ENCODE data around the gene ZBTB20. TPM values are rescaled to one million over a fixed set of nuclear protein-coding genes. Genes with fewer than 3 reads are reported as not detected.

ZBTB20 gene
- total and polyA plus RNA-seq, 3 experiments from 2014 or later: 6.3 to 25.6 (median 6.5) TPM

DNA sequence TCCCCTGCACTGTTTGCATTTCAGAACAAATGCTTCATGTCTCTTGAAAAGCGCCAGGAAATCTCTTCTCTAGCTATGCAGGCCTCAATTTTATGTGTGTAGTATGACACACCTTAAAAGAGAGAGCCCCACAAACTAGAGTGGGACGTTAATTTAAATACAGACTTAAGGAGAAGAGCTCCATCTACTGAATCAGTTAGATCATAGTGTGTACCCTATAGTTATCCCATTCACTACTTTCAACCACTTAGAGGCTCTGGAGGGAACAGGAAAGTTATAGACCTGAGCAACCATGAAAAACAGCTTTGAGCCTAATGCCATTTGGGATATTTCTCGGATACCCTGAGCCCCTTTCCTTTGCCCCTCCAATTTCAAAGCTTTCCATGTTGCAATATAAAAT, 699.5 kb downstream of the ZBTB20 start:
- H3K4me1 Mint-ChIP-seq: peaks cover 0 to 6% (median 3%) of the 10 kb centered on the region in 3 donors
- Histone ChIP-seq H3K27ac (ENCODE audit: low read depth, low read length) (no peak overlapping the region), H3K36me3 (ENCODE audit: insufficient read depth, low read length) (no peaks in the 10 kb centered on the region), H3K9me3 (ENCODE audit: low read length) (no peaks in the 10 kb centered on the region), H3K4me3 (ENCODE audit: low read length) (no peak overlapping the region), H3K4me1 (ENCODE audit: insufficient read depth, low read length) (no peaks in the 10 kb centered on the region), H3K27me3 (ENCODE audit: insufficient read depth, low read length, poor library complexity, severe bottlenecking) (no peaks in the 10 kb centered on the region)
- no peaks in the 10 kb centered on the region for H3K9me3 Mint-ChIP-seq
- no peaks in the 10 kb centered on the region for H3K36me3 Mint-ChIP-seq
- no peaks in the 10 kb centered on the region for H3K27me3 Mint-ChIP-seq
- POLR2A ChIA-PET: interaction anchor here (0.6 kb wide), 1 partner anchor 429 kb away, joined by 3 read pairs; no protein-coding TSS in a partner anchor
- H3K27ac Mint-ChIP-seq: no peak overlapping the region
- DNase-seq: no peak
- CTCF ChIA-PET: no interaction called here
- H3K4me3 Mint-ChIP-seq: no peak overlapping the region

DNA sequence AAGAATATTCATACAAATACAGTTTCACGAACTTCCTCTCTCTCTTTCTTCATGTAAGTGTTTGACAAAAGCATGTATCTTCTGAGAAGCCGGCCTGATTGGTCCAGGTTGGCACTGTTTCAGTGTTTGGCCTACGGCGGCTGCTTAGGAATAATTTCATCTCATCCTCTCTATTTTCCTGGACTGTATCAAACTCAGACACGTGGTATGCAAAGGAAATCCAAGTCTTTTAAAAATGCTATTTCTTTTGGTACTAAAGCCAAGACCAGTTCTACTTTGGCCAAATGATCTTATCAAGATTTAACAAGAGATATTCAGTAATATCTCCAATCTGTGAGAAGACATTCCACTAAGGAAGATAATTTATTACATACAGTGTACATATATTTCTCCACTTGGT, 700.5 kb downstream of the ZBTB20 start:
- H3K4me3 ChIP-seq (ENCODE audit: low read length): no peak overlapping the region

DNA sequence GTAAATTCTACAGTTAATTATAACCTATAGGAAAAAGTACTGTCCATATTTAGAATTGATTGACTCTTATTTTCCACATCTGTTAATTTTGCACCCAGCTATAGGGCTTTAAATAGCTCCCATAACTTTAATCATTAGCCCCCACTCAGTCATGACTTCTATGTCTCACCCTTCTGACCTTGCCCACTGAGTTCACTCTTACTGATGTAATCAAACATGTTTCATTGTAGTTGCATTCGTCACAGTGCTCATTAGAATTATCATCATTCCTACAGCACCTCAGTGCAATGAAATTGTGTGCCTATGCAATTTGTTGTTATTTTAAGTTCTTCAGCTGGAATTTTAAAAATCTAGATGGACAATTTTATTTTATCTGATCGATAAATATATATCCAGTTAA, 701.9 kb downstream of the ZBTB20 start:
- Mint-ChIP-seq H3K4me1 (peaks cover 0 to 5% (median 3%) of the 10 kb centered on the region in 3 donors), H3K27ac (no peak overlapping the region), H3K36me3 (no peaks in the 10 kb centered on the region), H3K27me3 (no peaks in the 10 kb centered on the region), H3K4me3 (no peak overlapping the region), H3K9me3 (no peaks in the 10 kb centered on the region)
- H3K27me3 ChIP-seq (ENCODE audit: insufficient read depth, low read length, poor library complexity, severe bottlenecking): no peaks in the 10 kb centered on the region
- CTCF ChIA-PET: interaction anchor here (1.1 kb wide), 1 partner anchor 154 kb away, joined by 3 read pairs; no protein-coding TSS in a partner anchor
- no peaks in the 10 kb centered on the region for H3K4me1 ChIP-seq (ENCODE audit: insufficient read depth, low read length)
- H3K36me3 ChIP-seq (ENCODE audit: insufficient read depth, low read length): no peaks in the 10 kb centered on the region
- no peak overlapping the region for H3K27ac ChIP-seq (ENCODE audit: low read depth, low read length)
- no peak overlapping the region for H3K4me3 ChIP-seq (ENCODE audit: low read length)
- no peaks in the 10 kb centered on the region for H3K9me3 ChIP-seq (ENCODE audit: low read length)
- DNase-seq: no peak
- POLR2A ChIA-PET: no interaction called here

More for the DNA sequence above, 700.5 kb downstream of the ZBTB20 start:
- CTCF ChIA-PET: no interaction called here
- Histone ChIP-seq H3K9me3 (ENCODE audit: low read length) (no peaks in the 10 kb centered on the region), H3K27ac (ENCODE audit: low read depth, low read length) (no peak overlapping the region), H3K36me3 (ENCODE audit: insufficient read depth, low read length) (no peaks in the 10 kb centered on the region), H3K4me1 (ENCODE audit: insufficient read depth, low read length) (no peaks in the 10 kb centered on the region), H3K27me3 (ENCODE audit: insufficient read depth, low read length, poor library complexity, severe bottlenecking) (no peaks in the 10 kb centered on the region)
- Mint-ChIP-seq H3K4me3 (no peak overlapping the region), H3K9me3 (no peaks in the 10 kb centered on the region), H3K4me1 (peaks cover 0 to 5% (median 4%) of the 10 kb centered on the region in 3 donors), H3K36me3 (no peaks in the 10 kb centered on the region), H3K27me3 (no peaks in the 10 kb centered on the region), H3K27ac (no peak overlapping the region)
- DNase-seq: no peak
- POLR2A ChIA-PET: no interaction called here

DNA sequence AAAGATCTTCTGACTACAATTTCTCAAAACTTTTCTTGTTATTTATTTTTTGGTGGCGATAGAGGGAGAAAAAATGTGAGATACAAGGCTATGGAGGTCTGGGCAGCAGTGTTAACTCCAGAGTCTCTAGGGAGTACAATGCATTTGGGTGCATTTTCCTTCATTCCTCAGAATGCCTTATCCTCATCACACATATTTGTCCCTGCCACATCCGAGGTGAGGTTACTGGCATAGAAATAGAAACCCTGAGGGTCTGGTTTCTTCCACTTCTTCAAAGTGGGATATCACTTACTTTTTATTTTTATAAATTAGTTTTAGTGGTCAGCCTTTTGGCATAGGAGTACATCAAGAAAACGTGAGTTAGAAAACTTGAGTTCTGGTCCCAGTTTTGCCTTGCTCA, 702.9 kb downstream of the ZBTB20 start:
- Histone ChIP-seq H3K9me3 (ENCODE audit: low read length) (no peaks in the 10 kb centered on the region), H3K36me3 (ENCODE audit: insufficient read depth, low read length) (no peaks in the 10 kb centered on the region), H3K4me3 (ENCODE audit: low read length) (no peak overlapping the region), H3K27me3 (ENCODE audit: insufficient read depth, low read length, poor library complexity, severe bottlenecking) (no peaks in the 10 kb centered on the region), H3K27ac (ENCODE audit: low read depth, low read length) (no peak overlapping the region), H3K4me1 (ENCODE audit: insufficient read depth, low read length) (no peaks in the 10 kb centered on the region)
- Mint-ChIP-seq H3K4me3 (no peak overlapping the region), H3K9me3 (no peaks in the 10 kb centered on the region), H3K27me3 (no peaks in the 10 kb centered on the region), H3K27ac (no peak overlapping the region), H3K4me1 (peaks cover 0 to 5% (median 3%) of the 10 kb centered on the region in 3 donors), H3K36me3 (no peaks in the 10 kb centered on the region)
- CTCF ChIA-PET: no interaction called here
- no peak for DNase-seq
- POLR2A ChIA-PET: no interaction called here

DNA sequence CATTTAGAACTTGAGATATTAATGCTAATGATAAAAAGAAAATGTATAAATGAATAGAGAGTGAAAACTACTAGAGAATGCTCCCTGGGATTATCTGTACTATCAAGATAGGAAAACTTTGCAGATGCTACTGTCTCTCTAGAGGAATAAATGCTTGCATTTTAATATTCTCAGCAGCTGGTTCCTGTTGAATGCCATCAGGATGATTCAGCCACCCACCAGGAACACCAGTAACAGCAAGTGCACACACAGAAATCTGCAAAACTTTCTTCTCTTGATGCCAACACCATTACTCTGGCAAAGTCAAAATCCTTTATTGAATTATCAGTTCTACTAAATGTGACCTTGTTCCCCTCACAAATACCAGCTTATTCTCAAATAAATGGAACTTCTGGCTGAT, 704.8 kb downstream of the ZBTB20 start:
- Mint-ChIP-seq H3K9me3 (no peaks in the 10 kb centered on the region), H3K27ac (no peak overlapping the region), H3K4me3 (no peak overlapping the region), H3K36me3 (no peaks in the 10 kb centered on the region), H3K27me3 (no peaks in the 10 kb centered on the region), H3K4me1 (peaks cover 0 to 5% (median 3%) of the 10 kb centered on the region in 3 donors)
- Histone ChIP-seq H3K4me1 (ENCODE audit: insufficient read depth, low read length) (no peaks in the 10 kb centered on the region), H3K27me3 (ENCODE audit: insufficient read depth, low read length, poor library complexity, severe bottlenecking) (no peaks in the 10 kb centered on the region), H3K4me3 (ENCODE audit: low read length) (no peak overlapping the region), H3K36me3 (ENCODE audit: insufficient read depth, low read length) (no peaks in the 10 kb centered on the region), H3K27ac (ENCODE audit: low read depth, low read length) (no peak overlapping the region), H3K9me3 (ENCODE audit: low read length) (no peaks in the 10 kb centered on the region)
- no peak for DNase-seq
- ChIA-PET CTCF (no interaction called here), POLR2A (no interaction called here)

DNA sequence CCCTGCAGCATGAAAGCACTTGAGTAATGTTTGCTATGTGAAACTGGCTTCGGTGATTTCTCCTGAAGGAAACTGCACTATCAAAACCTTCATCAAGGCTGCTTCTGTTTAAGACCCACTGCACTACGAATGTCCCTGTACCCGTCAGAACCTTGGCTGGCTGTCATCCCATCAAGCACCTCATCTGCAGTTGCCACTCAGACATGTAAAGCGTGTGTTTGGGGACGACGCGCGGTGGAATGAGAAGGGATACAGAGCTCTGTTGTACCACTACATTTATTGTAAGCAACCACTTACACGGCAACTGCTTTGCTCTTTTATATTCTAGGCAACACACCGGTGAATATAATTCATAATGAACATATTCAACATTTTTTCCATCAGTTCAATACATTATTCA, 705.7 kb downstream of the ZBTB20 start:
- Histone ChIP-seq H3K27me3 (ENCODE audit: insufficient read depth, low read length, poor library complexity, severe bottlenecking) (no peaks in the 10 kb centered on the region), H3K4me1 (ENCODE audit: insufficient read depth, low read length) (no peaks in the 10 kb centered on the region), H3K36me3 (ENCODE audit: insufficient read depth, low read length) (no peaks in the 10 kb centered on the region), H3K27ac (ENCODE audit: low read depth, low read length) (no peak overlapping the region), H3K9me3 (ENCODE audit: low read length) (no peaks in the 10 kb centered on the region), H3K4me3 (ENCODE audit: low read length) (no peak overlapping the region)
- peaks cover 0 to 5% (median 3%) of the 10 kb centered on the region in 3 donors for H3K4me1 Mint-ChIP-seq
- H3K27me3 Mint-ChIP-seq: no peaks in the 10 kb centered on the region
- CTCF ChIA-PET: no interaction called here
- POLR2A ChIA-PET: no interaction called here
- H3K27ac Mint-ChIP-seq: no peak overlapping the region
- H3K9me3 Mint-ChIP-seq: no peaks in the 10 kb centered on the region
- no peaks in the 10 kb centered on the region for H3K36me3 Mint-ChIP-seq
- no peak for DNase-seq
- no peak overlapping the region for H3K4me3 Mint-ChIP-seq

DNA sequence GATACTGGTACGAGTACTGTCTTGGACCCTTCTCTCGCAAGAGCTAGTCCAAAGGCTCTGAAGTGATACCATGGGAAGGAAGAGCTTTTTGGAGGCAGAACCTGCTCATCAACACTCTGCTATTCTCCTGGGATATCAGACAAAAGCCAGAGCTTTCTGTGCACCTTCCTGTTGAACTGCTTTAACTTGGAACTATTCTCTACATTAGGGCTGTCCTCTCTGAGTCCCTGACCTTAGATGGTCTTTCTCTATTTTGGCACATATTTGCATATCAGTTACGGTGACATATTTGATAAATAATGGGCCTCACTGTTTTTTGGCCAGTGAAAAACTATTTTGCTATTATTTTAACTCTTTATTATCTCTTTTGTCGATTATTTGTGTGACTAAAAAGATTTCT, 706.4 kb downstream of the ZBTB20 start:
- H3K4me3 ChIP-seq (ENCODE audit: low read length): no peak overlapping the region
- ChIA-PET CTCF (no interaction called here), POLR2A (no interaction called here)
- H3K4me1 ChIP-seq (ENCODE audit: insufficient read depth, low read length): no peaks in the 10 kb centered on the region
- H3K36me3 ChIP-seq (ENCODE audit: insufficient read depth, low read length): no peaks in the 10 kb centered on the region
- H3K9me3 ChIP-seq (ENCODE audit: low read length): no peaks in the 10 kb centered on the region
- Mint-ChIP-seq H3K27ac (no peak overlapping the region), H3K4me1 (peaks cover 0 to 5% (median 3%) of the 10 kb centered on the region in 3 donors), H3K4me3 (no peak overlapping the region), H3K9me3 (no peaks in the 10 kb centered on the region), H3K36me3 (no peaks in the 10 kb centered on the region), H3K27me3 (no peaks in the 10 kb centered on the region)
- no peak overlapping the region for H3K27ac ChIP-seq (ENCODE audit: low read depth, low read length)
- no peak for DNase-seq
- H3K27me3 ChIP-seq (ENCODE audit: insufficient read depth, low read length, poor library complexity, severe bottlenecking): no peaks in the 10 kb centered on the region

DNA sequence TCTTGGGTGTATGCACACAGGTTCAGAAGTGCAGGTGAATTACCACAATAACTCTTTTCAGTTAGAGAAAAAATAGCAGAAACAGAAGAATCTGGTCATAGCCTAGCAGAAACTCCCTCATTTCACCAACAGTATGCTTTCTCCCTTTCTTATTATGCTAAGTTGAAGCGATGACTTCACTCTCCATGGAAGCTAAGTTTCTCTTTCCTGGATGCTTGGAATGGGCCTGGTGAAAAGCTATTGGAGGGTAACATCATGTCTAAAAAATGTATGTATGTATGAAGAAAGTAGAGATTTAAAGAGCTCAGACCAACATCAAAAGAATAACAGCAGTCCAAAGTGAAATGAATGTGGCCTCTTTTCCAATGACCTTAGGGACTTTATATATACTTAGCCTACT, 707.8 kb downstream of the ZBTB20 start:
- H3K9me3 ChIP-seq (ENCODE audit: low read length): no peaks in the 10 kb centered on the region
- Mint-ChIP-seq H3K36me3 (no peaks in the 10 kb centered on the region), H3K27ac (no peak overlapping the region)

DNA sequence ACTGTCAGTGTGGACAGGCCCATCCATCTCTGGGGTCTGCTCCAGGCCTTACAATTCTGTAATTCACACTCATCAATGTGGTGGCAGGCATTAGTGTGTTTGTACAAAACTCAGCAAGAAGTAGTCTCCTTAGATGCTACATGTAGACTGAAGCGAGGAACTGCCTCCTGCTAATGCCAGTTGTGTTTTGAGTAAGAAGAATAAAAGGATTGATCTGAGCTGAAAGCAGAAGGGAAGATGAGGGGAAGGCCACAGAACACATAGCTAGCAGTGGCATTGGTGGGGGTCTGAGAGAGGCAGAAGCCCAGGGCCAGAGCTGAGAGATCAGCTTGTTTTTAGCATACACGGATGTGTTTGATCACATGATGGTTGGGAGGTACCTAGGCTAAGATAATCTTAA, 709.2 kb downstream of the ZBTB20 start:
- POLR2A ChIA-PET: interaction anchor here (0.6 kb wide), 1 partner anchor 263 kb away, joined by 3 read pairs; no protein-coding TSS in a partner anchor
- Mint-ChIP-seq H3K4me3 (no peak overlapping the region), H3K27ac (no peak overlapping the region), H3K4me1 (peaks cover 2 to 5% (median 3%) of the 10 kb centered on the region in 3 donors), H3K36me3 (peaks cover 0 to 2% (median 0%) of the 10 kb centered on the region in 3 donors), H3K27me3 (no peaks in the 10 kb centered on the region), H3K9me3 (no peaks in the 10 kb centered on the region)
- no peak for DNase-seq
- CTCF ChIA-PET: interaction anchor here (0.8 to 1.4 kb wide), 2 partner anchors 17 to 19 kb away, joined by 3 to 6 read pairs; no protein-coding TSS in a partner anchor
- no peaks in the 10 kb centered on the region for H3K4me1 ChIP-seq (ENCODE audit: insufficient read depth, low read length)
- no peak overlapping the region for H3K4me3 ChIP-seq (ENCODE audit: low read length)
- H3K9me3 ChIP-seq (ENCODE audit: low read length): no peaks in the 10 kb centered on the region
- no peak overlapping the region for H3K27ac ChIP-seq (ENCODE audit: low read depth, low read length)
- H3K36me3 ChIP-seq (ENCODE audit: insufficient read depth, low read length): no peaks in the 10 kb centered on the region
- no peaks in the 10 kb centered on the region for H3K27me3 ChIP-seq (ENCODE audit: insufficient read depth, low read length, poor library complexity, severe bottlenecking)

More for the DNA sequence above, 707.8 kb downstream of the ZBTB20 start:
- ChIA-PET CTCF (no interaction called here), POLR2A (no interaction called here)
- no peaks in the 10 kb centered on the region for H3K27me3 Mint-ChIP-seq
- H3K27ac ChIP-seq (ENCODE audit: low read depth, low read length): no peak overlapping the region
- H3K27me3 ChIP-seq (ENCODE audit: insufficient read depth, low read length, poor library complexity, severe bottlenecking): no peaks in the 10 kb centered on the region
- no peaks in the 10 kb centered on the region for H3K9me3 Mint-ChIP-seq
- no peak overlapping the region for H3K4me3 ChIP-seq (ENCODE audit: low read length)
- no peak overlapping the region for H3K4me3 Mint-ChIP-seq
- DNase-seq: no peak
- H3K4me1 Mint-ChIP-seq: peaks cover 2 to 5% (median 3%) of the 10 kb centered on the region in 3 donors
- H3K4me1 ChIP-seq (ENCODE audit: insufficient read depth, low read length): no peaks in the 10 kb centered on the region
- H3K36me3 ChIP-seq (ENCODE audit: insufficient read depth, low read length): no peaks in the 10 kb centered on the region
